GM19043 (cell line): Measurements from ENCODE around the gene RNF150.

ENCODE experiments used
- ATAC-seq: cut with Tn5 transposase; IDR thresholded peaks from one replicate; pipeline ENCODE4 v1.9.1; 2021; ENCODE audit warnings: low read depth; ENCODE audit not compliant: unreplicated experiment

The RNF150 gene

DNA sequence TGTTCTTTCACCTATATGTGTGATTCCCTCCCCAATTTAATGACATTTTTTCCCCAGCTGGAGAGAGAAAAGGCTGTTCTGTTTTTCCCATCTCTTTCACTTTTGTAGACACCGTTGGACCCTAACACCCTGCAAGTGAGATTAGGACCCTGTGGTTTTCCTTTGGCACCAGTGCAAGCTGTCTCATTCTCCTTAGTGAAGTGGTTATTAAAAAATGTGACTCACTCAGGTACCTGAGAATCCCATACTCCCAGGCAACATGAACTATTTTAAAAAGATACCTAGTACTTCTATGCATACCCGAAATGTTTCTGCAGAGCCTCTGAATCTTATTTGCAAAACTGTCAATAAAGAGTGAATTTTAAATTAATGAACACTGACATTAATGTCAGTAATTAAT is 201.4 kb downstream of the RNF150 start:
- ATAC-seq = no peak

DNA sequence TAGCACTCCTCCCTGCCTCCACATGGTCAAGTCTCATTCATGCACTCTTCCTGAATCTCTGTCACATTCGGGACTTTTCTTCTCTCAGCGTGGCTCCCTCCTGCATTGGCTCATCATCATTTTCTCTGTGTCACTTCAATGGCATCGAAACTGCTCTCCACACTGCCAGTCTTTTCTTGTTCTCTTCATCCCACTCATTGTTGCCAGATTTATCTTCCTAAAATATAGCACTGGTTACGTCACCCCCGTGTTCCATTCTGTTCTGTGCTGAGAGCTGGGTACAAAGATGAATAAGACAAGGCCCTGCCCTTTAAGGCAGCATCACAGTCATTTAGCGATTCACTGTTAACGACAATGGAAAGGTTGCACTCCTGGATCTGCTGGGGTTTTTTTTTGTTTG is 202.7 kb downstream of the RNF150 start:
- ATAC-seq = no peak

- no peak for ATAC-seq
These were observed 203.3 kb downstream of the RNF150 start for GRCh38 chr4:140930011-140930410.

DNA sequence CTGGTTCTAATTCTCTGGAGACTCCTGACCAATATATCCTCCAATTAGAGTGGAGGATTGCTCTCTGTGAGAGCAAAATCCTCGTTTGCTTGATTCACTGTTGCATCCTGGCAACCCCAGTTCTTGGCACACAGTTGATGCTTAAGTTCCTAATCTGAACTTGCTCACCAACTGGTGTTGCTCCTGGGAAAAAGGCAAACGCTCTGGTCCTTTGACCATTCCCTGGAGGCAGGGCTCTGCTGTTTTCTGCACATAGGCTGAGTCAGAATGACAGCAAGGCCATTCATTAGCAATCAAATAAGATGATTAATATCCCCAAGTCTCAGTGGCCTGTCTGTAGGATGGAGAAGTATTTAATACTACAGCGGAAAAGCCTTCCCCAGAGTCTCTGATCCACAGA is 204.4 kb downstream of the RNF150 start:
- ATAC-seq = no peak

GRCh38 chr4:140926672-140927071 is 206.6 kb downstream of the RNF150 start:
- ATAC-seq = no peak

DNA sequence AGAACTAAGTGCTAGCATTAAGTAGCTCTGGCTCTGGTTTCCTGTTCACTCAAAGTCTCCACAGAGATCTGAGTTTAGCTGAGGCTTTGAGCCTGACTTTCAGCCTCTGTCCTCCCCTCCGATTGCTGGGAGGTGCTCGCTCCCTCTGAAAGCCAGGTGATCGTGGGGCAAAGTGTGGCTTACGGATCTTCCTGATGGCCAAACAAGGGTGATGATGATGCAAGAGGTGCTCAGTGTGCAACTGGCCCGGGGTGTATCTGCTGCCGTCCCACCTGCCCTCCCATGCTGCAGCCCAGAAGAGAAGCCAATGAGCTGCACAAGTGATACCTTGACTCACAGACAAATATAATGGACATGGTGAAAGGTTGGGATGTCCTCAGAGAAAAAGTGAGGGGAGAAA is 207.9 kb downstream of the RNF150 start:
- no peak for ATAC-seq

- no peak for ATAC-seq
These were observed 208.4 kb downstream of the RNF150 start for GRCh38 chr4:140924761-140925392.

- ATAC-seq = no peak
These were observed 226.0 kb downstream of the RNF150 start for GRCh38 chr4:140906993-140907962.

DNA sequence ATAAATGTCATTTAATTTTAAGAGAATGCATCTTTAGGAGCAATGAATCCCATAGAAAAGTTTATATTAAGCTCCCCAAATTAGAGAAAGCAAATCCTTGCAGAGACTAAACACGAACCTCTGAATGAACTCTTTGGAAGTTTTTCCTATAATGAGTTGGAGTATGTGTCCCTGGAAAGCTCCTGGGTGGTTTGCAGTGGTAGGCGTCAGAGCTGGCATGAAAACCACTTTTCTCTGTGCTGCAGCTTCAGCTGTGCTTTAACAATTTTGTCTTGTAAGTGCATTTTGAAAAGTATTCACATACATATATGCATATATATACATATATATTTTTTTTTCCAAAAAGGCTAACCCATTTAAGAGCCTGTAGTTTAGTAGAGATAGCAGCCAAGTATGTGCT is 228.4 kb downstream of the RNF150 start:
- no peak for ATAC-seq

DNA sequence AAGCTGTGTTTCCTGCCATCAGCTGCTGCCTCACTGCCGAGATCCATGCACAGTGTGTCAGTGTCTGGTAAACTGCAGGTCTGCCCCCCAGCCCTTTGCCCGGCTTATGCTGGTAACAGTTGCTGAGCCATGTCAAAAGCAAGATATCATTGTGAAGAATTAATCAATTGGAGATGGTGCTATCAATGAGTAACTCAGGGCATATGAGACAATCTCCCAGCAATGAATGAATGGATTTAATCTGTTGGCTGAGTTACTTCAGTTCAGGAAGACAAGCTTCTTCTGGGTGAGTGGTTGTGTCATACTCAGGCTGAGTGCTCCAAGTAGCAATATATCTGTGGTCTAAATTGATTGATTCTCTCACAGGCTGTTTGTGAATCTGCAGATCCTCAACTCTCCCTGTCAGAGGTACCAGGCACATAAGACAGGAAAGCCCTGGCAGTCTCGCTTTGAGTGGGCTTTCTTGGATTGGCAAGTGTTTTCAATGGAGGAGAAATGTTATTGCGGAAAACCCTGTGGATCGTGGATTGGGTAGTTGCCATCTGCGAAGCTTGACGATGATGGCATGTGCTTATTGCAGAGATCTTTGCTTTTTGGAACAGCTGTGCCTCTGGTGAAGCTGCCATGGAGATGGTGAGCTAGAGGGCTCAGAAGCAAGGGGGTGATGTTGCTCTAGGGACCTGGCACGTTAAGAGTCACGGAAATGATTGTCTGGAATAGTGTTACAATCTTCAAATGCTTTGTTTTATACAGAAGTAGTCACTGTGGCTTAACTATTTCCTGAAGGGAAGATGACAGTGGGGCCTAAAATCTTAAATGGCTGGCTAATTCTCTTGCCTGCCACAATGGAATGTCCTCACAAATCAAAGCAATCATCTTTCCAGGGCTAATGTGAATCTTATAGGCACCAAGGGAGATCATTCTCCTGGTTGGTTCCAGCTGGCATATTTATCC is 229.5 kb downstream of the RNF150 start:
- no peak for ATAC-seq

DNA sequence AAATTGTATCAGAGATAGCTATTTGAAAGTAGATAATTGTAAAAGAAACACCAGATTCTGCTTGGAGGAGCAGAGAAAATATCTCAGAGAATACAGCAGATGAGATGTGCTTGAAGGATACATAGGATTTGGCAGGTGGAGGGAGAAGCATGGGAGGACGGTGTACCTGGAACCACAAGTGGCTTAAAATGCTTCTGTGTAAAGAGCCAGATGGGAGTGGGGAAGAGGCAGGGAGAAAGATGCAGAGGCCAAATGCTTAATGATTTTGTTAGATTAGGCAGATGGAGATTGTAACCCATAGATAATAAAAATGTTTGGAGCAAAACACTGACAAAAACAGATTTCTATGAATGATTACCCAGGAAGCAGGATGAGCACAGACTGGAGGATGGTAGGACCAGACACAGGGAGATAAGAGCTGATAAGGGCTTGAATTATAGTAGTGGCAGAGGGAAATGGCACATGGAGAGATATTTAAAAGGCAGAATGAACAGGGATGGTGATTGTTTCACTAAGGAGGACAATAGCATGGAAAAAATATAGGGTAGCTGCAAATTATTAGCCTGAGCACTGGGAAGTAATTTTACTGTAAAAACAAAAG is 231.4 kb downstream of the RNF150 start:
- ATAC-seq = no peak

- ATAC-seq = no peak
These were observed 239.3 kb downstream of the RNF150 start for GRCh38 chr4:140893939-140894338.

DNA sequence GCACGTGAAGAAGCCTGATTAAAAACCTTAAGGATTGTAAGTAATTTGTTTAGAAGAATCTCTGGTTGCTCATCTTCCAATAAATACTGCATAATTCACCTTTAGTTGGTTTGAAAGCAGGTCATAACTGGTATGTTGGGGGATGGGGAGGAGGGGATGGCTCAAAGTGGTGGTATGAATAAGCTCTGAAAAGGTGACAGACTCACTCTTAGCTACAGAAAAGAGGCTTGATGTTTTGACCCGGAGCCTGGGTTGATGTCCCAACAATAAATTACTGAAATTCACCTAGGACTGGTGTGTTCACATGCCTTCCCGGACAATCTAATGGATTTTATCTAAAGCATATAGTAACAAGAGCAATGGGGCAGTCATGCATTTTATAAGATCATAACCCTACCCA is 245.2 kb downstream of the RNF150 start:
- no peak for ATAC-seq

DNA sequence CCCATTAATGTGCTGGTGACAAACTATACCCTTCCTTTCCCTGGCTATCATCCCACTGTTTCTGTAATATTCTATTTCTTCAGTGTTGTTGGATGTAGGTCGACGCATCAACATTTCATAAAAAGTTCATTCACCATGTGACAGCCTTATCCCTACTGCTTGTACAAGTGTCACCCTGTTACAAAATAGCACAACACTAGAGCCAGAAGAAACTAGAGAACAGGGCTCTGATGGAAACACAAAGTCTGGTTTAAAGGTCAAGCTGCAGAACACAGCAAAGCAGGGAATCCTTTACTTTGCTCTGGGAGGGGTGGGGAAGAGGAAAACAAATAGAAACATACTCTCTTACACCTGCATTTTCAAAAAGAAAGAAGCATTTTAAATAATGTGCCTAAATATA is 245.8 kb downstream of the RNF150 start:
- no peak for ATAC-seq

DNA sequence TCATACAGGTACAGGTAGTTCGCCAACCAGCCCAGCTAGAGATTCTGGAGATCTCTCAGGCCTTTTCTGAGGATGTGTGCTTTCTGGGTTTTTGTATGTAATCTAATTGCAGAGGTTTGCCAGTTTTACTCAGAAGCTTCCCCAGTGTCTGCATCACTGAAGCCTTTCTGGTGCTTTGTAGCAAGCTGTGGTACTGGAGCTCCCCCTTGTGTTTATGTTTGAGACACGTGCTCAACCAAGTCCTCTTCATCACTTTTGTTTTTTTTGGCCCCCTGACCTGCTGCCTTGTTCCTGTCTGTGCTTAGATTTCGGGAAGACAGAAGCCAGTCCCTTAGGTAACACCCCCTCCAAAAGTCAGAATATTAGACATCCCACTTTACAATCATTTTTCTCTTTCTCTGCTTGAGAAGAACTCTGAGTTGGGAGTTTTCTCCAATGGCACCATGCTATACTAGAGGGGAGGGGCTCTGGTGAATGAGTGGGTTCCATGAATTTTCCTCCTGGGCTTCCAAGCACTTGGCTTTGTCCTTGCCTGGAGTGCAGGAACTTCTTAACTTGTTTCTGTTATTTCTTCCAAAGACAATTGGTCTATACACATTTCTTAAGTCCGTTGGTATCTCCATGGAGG is 248.7 kb downstream of the RNF150 start:
- peak; percentile 93 for ATAC-seq

GRCh38 chr4:140877781-140878180 is 255.5 kb downstream of the RNF150 start:
- no peak for ATAC-seq

- ATAC-seq = no peak
These were observed 256.5 kb downstream of the RNF150 start for GRCh38 chr4:140876615-140877364.

DNA sequence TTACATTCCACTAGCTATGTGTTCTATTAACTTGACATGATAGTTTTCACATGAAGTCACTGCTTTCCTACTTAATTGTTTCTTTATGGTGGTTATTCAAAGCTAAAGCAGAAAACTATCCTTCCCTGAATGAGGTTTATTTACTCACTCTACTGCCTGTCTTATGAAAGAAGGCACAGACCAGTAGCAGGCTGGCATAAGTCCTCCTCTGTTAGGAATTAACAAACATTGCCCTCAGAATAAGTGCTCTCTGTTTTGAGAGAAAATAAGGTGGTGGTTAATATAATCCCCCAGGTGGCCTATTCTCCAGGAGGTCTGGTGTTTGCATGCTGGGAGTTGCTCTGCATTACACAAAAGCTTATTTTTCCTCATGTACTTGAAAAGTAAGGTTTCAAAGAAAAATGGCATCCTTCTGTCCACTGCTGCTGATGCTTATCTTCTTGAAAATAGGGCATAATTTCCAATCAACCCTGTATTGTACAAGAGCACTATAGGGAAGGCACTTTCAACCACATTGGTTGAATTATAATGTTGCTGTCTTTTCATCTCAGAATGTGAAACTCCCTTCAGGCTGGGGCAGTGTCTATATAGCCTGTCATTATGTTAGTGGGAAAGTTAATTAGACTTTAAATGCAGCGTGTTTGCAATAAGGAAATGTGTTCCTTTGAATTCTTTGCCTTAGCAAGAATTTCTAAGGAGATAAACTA is 257.4 kb downstream of the RNF150 start:
- ATAC-seq = no peak

DNA sequence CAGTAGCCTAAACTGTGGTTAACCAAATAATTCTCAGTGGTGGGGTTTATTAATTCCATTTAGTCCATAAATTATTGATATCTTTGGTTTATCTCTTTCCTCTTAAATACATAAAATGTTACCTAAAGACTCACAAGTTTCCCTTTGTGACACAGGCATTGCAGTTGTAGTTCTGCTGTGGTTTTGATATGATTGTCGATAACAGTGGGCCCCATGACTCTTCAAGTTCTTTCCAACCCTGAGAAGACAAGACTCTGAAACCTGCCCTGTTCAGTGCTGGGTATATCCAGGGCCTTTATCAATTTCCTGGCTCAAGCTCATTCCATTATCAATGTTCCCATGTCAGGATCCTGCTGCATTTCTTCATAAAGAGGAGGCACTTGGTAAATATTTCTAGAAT is 259.2 kb downstream of the RNF150 start:
- ATAC-seq = no peak
